Psoas muscle (tissue), 8 donors: ENCODE measurements around the gene DTNB. TPM values are rescaled to one million over a fixed set of nuclear protein-coding genes. Genes with fewer than 3 reads are reported as not detected.

ENCODE experiments used
- ATAC-seq, 4 donors: fragments of 200-7000 bp; cut with Tn5 transposase; one replicate each; pipeline ENCODE4 v1.9.1; 2020; ENCODE audit warnings: moderate library complexity in 3 of 4, mild to moderate bottlenecking in 2 of 4
- DNase-seq, 2 donors: peaks; one replicate each; pipeline ENCODE4 v3.0.0-alpha.2; 2020
- H3K27ac ChIP-seq: fragments of 200-600 bp; one replicate; pipeline ENCODE4 v1.8.0; 2022
- H3K27me3 ChIP-seq, 3 donors: fragments of 200-600 bp in 1 of 3; one replicate each; pipeline versions ENCODE4 v1.6.1 to v1.8.0; 2013 to 2022; ENCODE audit warnings: low read length in 2 of 3, mild to moderate bottlenecking in 2 of 3, moderate library complexity in 1 of 3; ENCODE audit not compliant: insufficient read depth in 3 of 3
- H3K36me3 ChIP-seq, 2 donors: fragments of 200-600 bp in 1 of 2; one replicate each; pipeline versions ENCODE4 v1.6.1 to v1.8.0; 2013 to 2022; ENCODE audit warnings: low read depth in 1 of 2, mild to moderate bottlenecking in 1 of 2, moderate library complexity in 1 of 2; ENCODE audit not compliant: insufficient read depth in 1 of 2
- H3K4me1 ChIP-seq: fragments of 200-600 bp; one replicate; pipeline ENCODE4 v1.8.0; 2022
- H3K4me3 ChIP-seq: fragments of 200-600 bp; one replicate; pipeline ENCODE4 v1.8.0; 2022; ENCODE audit warnings: mild to moderate bottlenecking
- H3K9me3 ChIP-seq: fragments of 200-600 bp; one replicate; pipeline ENCODE4 v1.8.0; 2022
- CTCF ChIP-seq: fragments of 200-600 bp; IDR thresholded peaks from one replicate; pipeline ENCODE4 v1.8.0; 2022; ENCODE audit warnings: antibody characterized with exemption
- WGBS, 3 donors: extraction: QIAGEN DNeasy Blood & Tissue Kit; methylation state at CpG; one replicate each; pipeline versions ENCODE4 v1.1.6 to v1.1.7; 2013; 5-methylcytosine and 5-hydroxymethylcytosine counted together
- intact Hi-C, 2 donors: fragments of 100-400 bp; cut with DNase I; formaldehyde crosslinking; loops; one replicate each; pipeline versions ENCODE4 v1.11.0 to v1.14.2; 2022
- polyA plus RNA-seq, 3 donors: library from polyadenylated mRNA; stranded (reverse); fragments of 200-250 nt; gene quantifications; one replicate each; pipeline ENCODE4 v1.2.3, GENCODE V29; 2013
- total RNA-seq, 4 donors: library from RNA; stranded (reverse); fragmentation: NEBNext Ultra II Directional in 2 of 4; extraction: Animal tissue kit (Norgen Biotek cat#: 25700) in 2 of 4; gene quantifications; one replicate each; pipeline versions ENCODE4 v1.2.1 to v1.2.4, GENCODE V29; 2021 to 2023
- donor health status: healthy with polysubstance abuse.
- donor health status: DM: no; HTN: no; CAD: no; lungs with moderate emphysema.
- donor health status: Bipolar disorder and iron deficiency.
- donor health status: healthy.
- donor health status: DM: yes; HTN: yes; CAD: no.
- donor health status: DM: no; HTN: no; CAD: no.
- donor health status: DM: no; HTN: no; CAD: no.
- donor health status: DM: yes; HTN: yes; CAD: no.

DTNB gene
- total and polyA plus RNA-seq, 7 donors: 2.3 to 6.3 (median 4.2) TPM

GRCh38 chr2:25377822-25378421 lies 295.5 kb downstream of the DTNB start:
- no peaks in the 10 kb centered on the region for H3K27me3 ChIP-seq
- TF ChIP-seq CTCF: no peak
- H3K36me3 ChIP-seq: no peaks in the 10 kb centered on the region
- intact Hi-C loops: loop anchor here (5.0 to 10.0 kb wide), 3 partner anchors 36 to 147 kb away; partner anchors contain the start of gene DNMT3A (in 1 of the 2)
- 93 to 94% (median 94%) methylated on average over 22 of the region's 22 CpGs for WGBS, 3 donors
- no peak overlapping the region for H3K27ac ChIP-seq
- no peak overlapping the region for H3K4me3 ChIP-seq
- ATAC-seq: no peak
- no peaks in the 10 kb centered on the region for H3K9me3 ChIP-seq
- DNase-seq: peak in 1 of 2 donors; percentile 39
- peaks cover 38% of the 10 kb centered on the region for H3K4me1 ChIP-seq

- H3K4me1 ChIP-seq: peaks cover 40% of the 10 kb centered on the region
- H3K27me3 ChIP-seq: no peaks in the 10 kb centered on the region
- no peaks in the 10 kb centered on the region for H3K9me3 ChIP-seq
- no peaks in the 10 kb centered on the region for H3K36me3 ChIP-seq
- TF ChIP-seq CTCF: peak; percentile 98
- peak; percentile 88 to 94 (median 92) for ATAC-seq
- intact Hi-C loops: loop anchor here (5.0 to 10.0 kb wide), 3 partner anchors 35 to 148 kb away; partner anchors contain the start of gene DNMT3A (in 1 of the 2)
- peak overlapping the region; percentile 53 for H3K27ac ChIP-seq
- H3K4me3 ChIP-seq: peak overlapping the region; percentile 53
- 19 to 20% (median 19%) methylated on average over 46 to 52 of the region's 52 CpGs for whole genome bisulfite sequencing, 3 donors
- peak; percentile 86 to 94 for DNase-seq
Measured at GRCh38 chr2:25376750-25377621, 296.4 kb downstream of the DTNB start.

- intact Hi-C loops: loop anchor here (5.0 to 10.0 kb wide), 3 partner anchors 34 to 149 kb away; partner anchors contain the start of gene DNMT3A (in 1 of the 2)
- DNase-seq (peak in 1 of 2 donors; percentile 49), ATAC-seq (no peak)
- WGBS, 3 donors: 79 to 82% (median 81%) methylated on average over 16 of the region's 16 CpGs
- Histone ChIP-seq H3K9me3 (no peaks in the 10 kb centered on the region), H3K4me1 (peaks cover 35% of the 10 kb centered on the region), H3K4me3 (peak overlapping the region; percentile 53), H3K27me3 (no peaks in the 10 kb centered on the region), H3K27ac (peak overlapping the region; percentile 53), H3K36me3 (no peaks in the 10 kb centered on the region)
- TF ChIP-seq CTCF: no peak
Measured at GRCh38 chr2:25375989-25376545, 297.3 kb downstream of the DTNB start.

- Histone ChIP-seq H3K36me3 (no peaks in the 10 kb centered on the region), H3K4me3 (no peak overlapping the region), H3K4me1 (peaks cover 29% of the 10 kb centered on the region), H3K27ac (no peak overlapping the region), H3K27me3 (no peaks in the 10 kb centered on the region), H3K9me3 (no peaks in the 10 kb centered on the region)
- no peak for ATAC-seq
- intact Hi-C loops: loop anchor here (5.0 to 10.0 kb wide), 3 partner anchors 33 to 149 kb away; partner anchors contain the start of gene DNMT3A (in 1 of the 2)
- DNase-seq: peak in 1 of 2 donors; percentile 44
- 89 to 93% (median 92%) methylated on average over 17 of the region's 17 CpGs for WGBS, 3 donors
- TF ChIP-seq CTCF: no peak
Measured at GRCh38 chr2:25375371-25375988, 297.9 kb downstream of the DTNB start.
